Measurements from ENCODE around the gene NPAS4.
"Not testable (repeated sequence)": the region's sequence is repeated elsewhere in the genome, so short reads cannot be mapped to it uniquely, and the experiment has no call there.

- TF ChIP-seq, protein P1, sequence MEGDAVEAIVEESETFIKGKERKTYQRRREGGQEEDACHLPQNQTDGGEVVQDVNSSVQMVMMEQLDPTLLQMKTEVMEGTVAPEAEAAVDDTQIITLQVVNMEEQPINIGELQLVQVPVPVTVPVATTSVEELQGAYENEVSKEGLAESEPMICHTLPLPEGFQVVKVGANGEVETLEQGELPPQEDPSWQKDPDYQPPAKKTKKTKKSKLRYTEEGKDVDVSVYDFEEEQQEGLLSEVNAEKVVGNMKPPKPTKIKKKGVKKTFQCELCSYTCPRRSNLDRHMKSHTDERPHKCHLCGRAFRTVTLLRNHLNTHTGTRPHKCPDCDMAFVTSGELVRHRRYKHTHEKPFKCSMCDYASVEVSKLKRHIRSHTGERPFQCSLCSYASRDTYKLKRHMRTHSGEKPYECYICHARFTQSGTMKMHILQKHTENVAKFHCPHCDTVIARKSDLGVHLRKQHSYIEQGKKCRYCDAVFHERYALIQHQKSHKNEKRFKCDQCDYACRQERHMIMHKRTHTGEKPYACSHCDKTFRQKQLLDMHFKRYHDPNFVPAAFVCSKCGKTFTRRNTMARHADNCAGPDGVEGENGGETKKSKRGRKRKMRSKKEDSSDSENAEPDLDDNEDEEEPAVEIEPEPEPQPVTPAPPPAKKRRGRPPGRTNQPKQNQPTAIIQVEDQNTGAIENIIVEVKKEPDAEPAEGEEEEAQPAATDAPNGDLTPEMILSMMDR (IDR thresholded peaks at IDR 0.05; ENCODE audit: insufficient read depth, low read length, poor library complexity, severe bottlenecking) = not testable (repeated sequence)
- not testable (repeated sequence) for TF ChIP-seq EZH2phosphoT487 (conservative IDR thresholded peaks at IDR 0.05; ENCODE audit: low read length)
Measured at GRCh38 chr11:66440940-66441282, 20.1 kb downstream of the NPAS4 start.
